Endometrial microvascular endothelial cells (primary cell): Measurements from ENCODE around the gene SIRT7. TPM values are rescaled to one million over a fixed set of nuclear protein-coding genes. Genes with fewer than 3 reads are reported as not detected.

Source experiments
- in situ Hi-C: cut with HindIII; loops from 2 replicates; pipeline ENCODE4 v1.10.0; 2017; ENCODE audit warnings: low sequenced_read_pairs, low pct_unique_long_range_greater_than_20kb; ENCODE audit errors: inconsistent ontology term
- total RNA-seq: library from RNA; depleted of rRNA; stranded (reverse); fragments of >200 nt; gene quantifications from one replicate; pipeline ENCODE4 v1.2.3, GENCODE V29; 2015; ENCODE audit errors: inconsistent ontology term

SIRT7 gene
- total RNA-seq, 1 donor from 2014 or later, result 14.3 TPM

GRCh38 chr17:81898885-81899284, 19.1 kb downstream of the SIRT7 start:
- in situ Hi-C loops, result no loop called here

GRCh38 chr17:81898029-81898866, 19.7 kb downstream of the SIRT7 start:
- in situ Hi-C loops, result no loop called here

- in situ Hi-C loops, result no loop called here
Measured at GRCh38 chr17:81895400-81895799, 22.6 kb downstream of the SIRT7 start.

- in situ Hi-C loops, result no loop called here
Measured at GRCh38 chr17:81891303-81891552, 26.7 kb downstream of the SIRT7 start.

- in situ Hi-C loops, result no loop called here
Measured at GRCh38 chr17:81890447-81891302, 27.3 kb downstream of the SIRT7 start.

- in situ Hi-C loops, result no loop called here
Measured at GRCh38 chr17:81889602-81890001, 28.4 kb downstream of the SIRT7 start.

GRCh38 chr17:81888988-81889595, 28.9 kb downstream of the SIRT7 start:
- in situ Hi-C loops, result no loop called here

- in situ Hi-C loops, result no loop called here
Measured at GRCh38 chr17:81888105-81888987, 29.6 kb downstream of the SIRT7 start.

GRCh38 chr17:81885869-81886548, 32.0 kb downstream of the SIRT7 start:
- in situ Hi-C loops, result no loop called here

GRCh38 chr17:81885454-81885853, 32.5 kb downstream of the SIRT7 start:
- in situ Hi-C loops, result no loop called here

GRCh38 chr17:81884968-81885367, 33.0 kb downstream of the SIRT7 start:
- in situ Hi-C loops, result no loop called here

GRCh38 chr17:81884520-81884919, 33.5 kb downstream of the SIRT7 start:
- in situ Hi-C loops, result no loop called here

- in situ Hi-C loops, result no loop called here
Measured at GRCh38 chr17:81879121-81879520, 38.9 kb downstream of the SIRT7 start.

GRCh38 chr17:81878294-81878693, 39.7 kb downstream of the SIRT7 start:
- in situ Hi-C loops, result no loop called here

- in situ Hi-C loops, result no loop called here
Measured at GRCh38 chr17:81877569-81877968, 40.4 kb downstream of the SIRT7 start.

- in situ Hi-C loops, result no loop called here
Measured at GRCh38 chr17:81871387-81872230, 46.4 kb downstream of the SIRT7 start.

- in situ Hi-C loops, result no loop called here
Measured at GRCh38 chr17:81870981-81871386, 47.0 kb downstream of the SIRT7 start, which contains the start of gene ARHGDIA. Gene ARHGDIA, minus strand, starts transcription at chr17:81871337. Its CDS starts 1,407 bp downstream, at chr17:81869930.
